Fibroblast of skin of back (primary cell): ENCODE results near the gene ZSCAN5B.

Source experiments
- DNase-seq: peaks from one replicate; pipeline ENCODE4 v3.0.0-alpha.2; 2013

ZSCAN5B gene

GRCh38 chr19:56144376-56144775 is 53.2 kb downstream of the ZSCAN5B start:
- no peak for DNase-seq

GRCh38 chr19:56142897-56143434 is 54.6 kb downstream of the ZSCAN5B start:
- DNase-seq, result no peak

- no peak for DNase-seq
Measured at GRCh38 chr19:56142087-56142787, 55.3 kb downstream of the ZSCAN5B start.

- no peak for DNase-seq
Measured at GRCh38 chr19:56141417-56141993, 56.1 kb downstream of the ZSCAN5B start.

- peak; percentile 99 for DNase-seq
Measured at GRCh38 chr19:56140583-56141416, 56.8 kb downstream of the ZSCAN5B start, which contains the start of gene ZNF444. Gene ZNF444 (plus strand): TSS chr19:56141287. CDS start chr19:56146912, 5,625 bp downstream.

DNA sequence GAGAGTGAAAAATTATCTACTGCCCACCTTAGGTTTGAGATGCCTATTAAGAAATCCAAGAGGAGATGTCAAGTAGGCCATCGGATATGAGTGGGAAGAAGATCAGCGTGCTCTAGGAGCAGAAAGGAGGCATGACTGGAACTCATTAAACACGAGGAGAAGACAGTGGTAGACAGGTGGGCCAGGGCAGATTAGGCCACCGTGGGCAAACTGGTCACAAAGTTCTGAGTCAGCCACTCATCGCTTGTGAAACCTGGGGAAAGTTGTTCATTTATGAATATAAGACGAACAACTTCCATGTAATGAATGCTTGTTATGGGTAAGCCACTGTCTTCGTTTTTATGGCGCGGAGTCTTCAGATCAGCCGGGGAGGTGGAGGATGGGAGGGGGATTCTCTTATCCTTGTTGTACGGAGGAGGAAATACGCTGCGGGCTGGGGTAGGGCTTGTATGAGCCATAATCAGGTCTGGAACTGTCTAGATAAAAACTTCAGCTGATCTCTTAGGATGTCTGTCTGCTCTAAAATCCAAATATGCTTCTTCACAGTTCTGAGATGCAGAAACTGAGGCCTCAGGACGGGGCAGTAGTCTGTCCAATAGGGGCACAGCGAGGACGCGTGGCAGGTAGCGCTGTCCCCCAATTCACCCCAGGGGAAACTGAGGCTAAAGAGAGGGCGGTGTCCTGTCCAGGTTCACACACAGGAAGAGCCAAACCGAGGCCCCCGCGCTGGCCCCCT is 57.6 kb downstream of the ZSCAN5B start:
- DNase-seq, result no peak
